ENCODE data around the gene ANKMY1. TPM values are rescaled to one million over a fixed set of nuclear protein-coding genes. Genes with fewer than 3 reads are reported as not detected.

The ANKMY1 gene
- total RNA-seq, 4 donors from 2014 or later, result 15.1 to 64.0 (median 27.5) TPM

GRCh38 chr2:240576036-240576435 lies 18.2 kb upstream of the ANKMY1 start:
- peaks cover 0 to 23% (median 4%) of the 10 kb centered on the region in 4 donors for H3K36me3 ChIP-seq

GRCh38 chr2:240575101-240575965 lies 17.5 kb upstream of the ANKMY1 start:
- H3K27me3 ChIP-seq, result no peaks in the 10 kb centered on the region
- peaks cover 14 to 24% (median 17%) of the 10 kb centered on the region in 4 donors for H3K4me1 ChIP-seq
- in situ Hi-C loops (cut with MboI; ENCODE audit: low pct_ligation_motif_present in 1 of 4, low pct_unique_long_range_greater_than_20kb in 1 of 4, low sequenced_read_pairs in 3 of 4) (no loop called here), intact Hi-C loops (cut with DNase I; ENCODE audit: low total_unique reads) (no loop called here)
- DNase-seq, result no peak
- H3K27ac ChIP-seq, result no peak overlapping the region
- H3K4me3 ChIP-seq, result no peak overlapping the region
- 86% methylated on average over 22 of the region's 23 CpGs; no CpG with 5 or more reads in 1 of the 2 donors for WGBS, 2 donors (ENCODE audit: low coverage in 1 of 2)
- no peaks in the 10 kb centered on the region for H3K9me3 ChIP-seq
- no peak for TF ChIP-seq POLR2A (IDR thresholded peaks at IDR 0.05)
- TF ChIP-seq POLR2AphosphoS5 (IDR thresholded peaks at IDR 0.05), result no peak
- TF ChIP-seq CTCF (IDR thresholded peaks at IDR 0.05), result no peak
- no peak for TF ChIP-seq EP300 (IDR thresholded peaks at IDR 0.05; ENCODE audit: low read depth)
- H3K36me3 ChIP-seq, result peaks cover 0 to 23% (median 4%) of the 10 kb centered on the region in 4 donors

More at GRCh38 chr2:240576036-240576435, 18.2 kb upstream of the ANKMY1 start:
- in situ Hi-C loops (cut with MboI; ENCODE audit: low pct_ligation_motif_present in 1 of 4, low pct_unique_long_range_greater_than_20kb in 1 of 4, low sequenced_read_pairs in 3 of 4) (no loop called here), intact Hi-C loops (cut with DNase I; ENCODE audit: low total_unique reads) (no loop called here)
- TF ChIP-seq EP300 (IDR thresholded peaks at IDR 0.05; ENCODE audit: low read depth), result no peak
- TF ChIP-seq POLR2AphosphoS5 (IDR thresholded peaks at IDR 0.05), result no peak
- no peak for TF ChIP-seq POLR2A (IDR thresholded peaks at IDR 0.05)
- TF ChIP-seq CTCF (IDR thresholded peaks at IDR 0.05), result no peak
- H3K4me3 ChIP-seq, result no peak overlapping the region
- H3K4me1 ChIP-seq, result peaks cover 8 to 20% (median 12%) of the 10 kb centered on the region in 4 donors
- no peaks in the 10 kb centered on the region for H3K9me3 ChIP-seq
- no peaks in the 10 kb centered on the region for H3K27me3 ChIP-seq
- WGBS, 2 donors (ENCODE audit: low coverage in 1 of 2), result 91% methylated on average over 6 of the region's 6 CpGs; no CpG with 5 or more reads in 1 of the 2 donors
- DNase-seq, result no peak
- H3K27ac ChIP-seq, result no peak overlapping the region

GRCh38 chr2:240574386-240575100 lies 16.8 kb upstream of the ANKMY1 start:
- TF ChIP-seq CTCF (IDR thresholded peaks at IDR 0.05) (no peak), POLR2AphosphoS5 (IDR thresholded peaks at IDR 0.05) (no peak), POLR2A (IDR thresholded peaks at IDR 0.05) (no peak), EP300 (IDR thresholded peaks at IDR 0.05; ENCODE audit: low read depth) (no peak)
- Histone ChIP-seq H3K4me3 (no peak overlapping the region), H3K4me1 (peaks cover 18 to 24% (median 19%) of the 10 kb centered on the region in 4 donors), H3K27ac (no peak overlapping the region), H3K27me3 (no peaks in the 10 kb centered on the region), H3K36me3 (peaks cover 0 to 23% (median 4%) of the 10 kb centered on the region in 4 donors), H3K9me3 (no peaks in the 10 kb centered on the region)
- in situ Hi-C loops (cut with MboI; ENCODE audit: low pct_ligation_motif_present in 1 of 4, low pct_unique_long_range_greater_than_20kb in 1 of 4, low sequenced_read_pairs in 3 of 4) (no loop called here), intact Hi-C loops (cut with DNase I; ENCODE audit: low total_unique reads) (no loop called here)
- DNase-seq, result no peak
- 89% methylated on average over 20 of the region's 21 CpGs; no CpG with 5 or more reads in 1 of the 2 donors for WGBS, 2 donors (ENCODE audit: low coverage in 1 of 2)
